Renal pelvis (tissue), 4 donors: ENCODE measurements around the gene PLEKHA7. TPM values are rescaled to one million over a fixed set of nuclear protein-coding genes. Genes with fewer than 3 reads are reported as not detected.

Source experiments
- DNase-seq: peaks from one replicate; pipeline ENCODE4 v3.0.0-alpha.2; 2013
- polyA plus RNA-seq, 3 donors: library from polyadenylated mRNA; unstranded; fragments of 120-200 nt; gene quantifications; one replicate each; pipeline ENCODE4 v1.2.1, GENCODE V29; 2013; ENCODE audit not compliant: insufficient read length in 3 of 3

PLEKHA7 gene
- polyA plus RNA-seq, 3 donors: 38.9 to 60.9 (median 55.2) TPM

- no peak for DNase-seq
Measured at GRCh38 chr11:16841984-16842383, 172.2 kb downstream of the PLEKHA7 start.

GRCh38 chr11:16841481-16841880 lies 172.7 kb downstream of the PLEKHA7 start:
- no peak for DNase-seq

- DNase-seq: no peak
Measured at GRCh38 chr11:16840951-16841350, 173.3 kb downstream of the PLEKHA7 start.

GRCh38 chr11:16839821-16840220 lies 174.4 kb downstream of the PLEKHA7 start:
- no peak for DNase-seq

GRCh38 chr11:16834384-16834783 lies 179.8 kb downstream of the PLEKHA7 start:
- no peak for DNase-seq

GRCh38 chr11:16833026-16833425 lies 181.2 kb downstream of the PLEKHA7 start:
- no peak for DNase-seq

GRCh38 chr11:16832193-16832539 lies 182.0 kb downstream of the PLEKHA7 start:
- DNase-seq: no peak

- peak; percentile 56 for DNase-seq
Measured at GRCh38 chr11:16831316-16832192, 182.7 kb downstream of the PLEKHA7 start.

GRCh38 chr11:16827139-16827538 lies 187.1 kb downstream of the PLEKHA7 start:
- no peak for DNase-seq

- DNase-seq: no peak
Measured at GRCh38 chr11:16825968-16826367, 188.2 kb downstream of the PLEKHA7 start.

- no peak for DNase-seq
Measured at GRCh38 chr11:16825101-16825500, 189.1 kb downstream of the PLEKHA7 start.

- DNase-seq: peak; percentile 62
Measured at GRCh38 chr11:16820324-16821092, 193.7 kb downstream of the PLEKHA7 start.

GRCh38 chr11:16818284-16818683 lies 195.9 kb downstream of the PLEKHA7 start:
- no peak for DNase-seq

GRCh38 chr11:16817351-16817750 lies 196.9 kb downstream of the PLEKHA7 start:
- DNase-seq: no peak

- DNase-seq: no peak
Measured at GRCh38 chr11:16816358-16817270, 197.6 kb downstream of the PLEKHA7 start.

- DNase-seq: no peak
Measured at GRCh38 chr11:16815047-16815767, 199.0 kb downstream of the PLEKHA7 start.

GRCh38 chr11:16814410-16815046 lies 199.7 kb downstream of the PLEKHA7 start:
- DNase-seq: no peak

GRCh38 chr11:16813126-16813525 lies 201.1 kb downstream of the PLEKHA7 start:
- DNase-seq: no peak

GRCh38 chr11:16812274-16812673 lies 201.9 kb downstream of the PLEKHA7 start:
- no peak for DNase-seq

GRCh38 chr11:16811136-16812020 lies 202.8 kb downstream of the PLEKHA7 start:
- no peak for DNase-seq
